GM15510 (cell line): Measurements from ENCODE around the gene IFIH1.

ENCODE experiments used
- POLR2A ChIP-seq: IDR thresholded peaks from 3 replicates; pipeline ENCODE4 v1.6.1; 2011; ENCODE audit warnings: borderline replicate concordance; ENCODE audit not compliant: insufficient read length; ENCODE audit errors: extremely low read depth

The IFIH1 gene

GRCh38 chr2:162320864-162321517 is 2.5 kb upstream of the IFIH1 start:
- no peak for TF ChIP-seq POLR2A

DNA sequence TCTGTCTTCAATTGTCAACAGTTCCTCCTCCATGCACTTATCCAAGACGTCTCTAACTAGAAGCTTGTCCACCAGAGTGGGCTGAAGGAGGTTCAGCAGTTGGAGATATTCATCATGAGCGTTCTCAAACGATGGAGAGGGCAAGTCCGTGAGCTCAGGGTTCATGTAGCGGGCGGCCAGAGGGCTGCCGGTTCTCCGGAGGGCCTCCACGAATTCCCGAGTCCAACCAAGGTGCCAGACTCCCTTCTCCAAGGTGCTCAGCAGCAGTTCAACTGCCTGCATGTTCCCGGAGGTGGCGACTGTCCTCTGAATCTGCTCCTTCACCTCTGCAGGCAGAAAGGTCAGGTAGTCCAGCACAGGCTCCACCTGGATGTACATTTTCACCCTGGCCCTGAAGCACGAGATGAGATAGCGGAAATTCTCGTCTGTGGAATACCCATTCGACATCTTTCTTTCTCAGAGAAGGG is 590 bp downstream of the IFIH1 start:
- TF ChIP-seq POLR2A: peak; percentile 16

- TF ChIP-seq POLR2A: no peak
Observed at GRCh38 chr2:162317058-162317742, 1.3 kb downstream of the IFIH1 start.

DNA sequence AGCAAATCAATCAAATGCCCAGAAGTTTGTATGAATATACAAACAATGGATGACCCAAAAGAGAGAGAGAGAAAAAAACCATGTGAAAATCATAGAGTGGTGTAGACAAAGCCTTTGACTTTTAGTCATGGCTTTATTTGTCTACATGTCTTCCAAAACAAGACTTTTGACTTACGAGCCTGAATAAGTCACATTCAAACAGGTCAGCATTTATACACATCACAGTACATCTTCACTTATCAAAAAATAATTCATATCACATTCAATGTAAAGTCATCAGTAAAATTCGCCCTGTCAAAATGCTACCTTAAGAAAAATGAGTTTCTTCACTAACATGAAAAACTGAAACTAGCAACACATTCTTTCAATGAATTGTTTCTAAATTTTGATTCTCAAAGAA is 1.9 kb downstream of the IFIH1 start:
- no peak for TF ChIP-seq POLR2A

DNA sequence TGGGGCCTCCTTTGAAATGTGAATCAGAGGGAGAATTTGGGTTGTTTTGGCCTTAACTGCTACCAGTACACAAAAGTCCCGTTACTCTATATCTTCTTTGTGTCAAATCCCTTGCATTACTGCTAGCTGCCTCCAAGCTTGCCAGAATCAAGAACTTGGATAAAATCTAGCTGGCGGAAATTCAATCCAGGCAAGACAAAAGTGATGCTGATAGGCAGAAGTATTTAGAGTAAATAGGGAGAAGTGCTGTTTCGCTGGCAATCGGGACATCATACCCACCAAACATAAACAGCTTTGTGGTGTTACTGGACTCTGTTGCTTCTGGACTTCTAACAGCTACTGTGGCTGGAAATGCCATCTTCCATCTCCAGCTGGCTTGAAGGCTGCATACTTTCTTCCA is 2.5 kb downstream of the IFIH1 start:
- no peak for TF ChIP-seq POLR2A

DNA sequence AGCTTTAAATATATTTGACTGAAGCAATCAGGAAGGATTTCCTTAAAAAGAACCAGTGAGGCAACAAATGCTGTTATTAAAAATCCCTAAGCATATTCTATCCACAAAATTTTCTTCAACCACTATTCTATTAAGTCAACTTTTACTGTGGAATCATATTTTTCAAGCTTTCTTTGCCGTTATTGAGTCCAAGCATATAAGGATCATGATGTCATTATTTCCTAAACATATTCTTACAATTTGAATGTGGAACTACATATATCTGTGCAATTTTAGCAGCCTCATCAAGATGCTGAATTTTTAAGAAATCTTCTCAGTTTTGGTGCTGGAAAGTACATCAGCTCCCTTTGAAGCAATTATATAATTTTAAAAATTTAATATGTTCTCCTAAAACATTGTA is 5.6 kb downstream of the IFIH1 start:
- no peak for TF ChIP-seq POLR2A

DNA sequence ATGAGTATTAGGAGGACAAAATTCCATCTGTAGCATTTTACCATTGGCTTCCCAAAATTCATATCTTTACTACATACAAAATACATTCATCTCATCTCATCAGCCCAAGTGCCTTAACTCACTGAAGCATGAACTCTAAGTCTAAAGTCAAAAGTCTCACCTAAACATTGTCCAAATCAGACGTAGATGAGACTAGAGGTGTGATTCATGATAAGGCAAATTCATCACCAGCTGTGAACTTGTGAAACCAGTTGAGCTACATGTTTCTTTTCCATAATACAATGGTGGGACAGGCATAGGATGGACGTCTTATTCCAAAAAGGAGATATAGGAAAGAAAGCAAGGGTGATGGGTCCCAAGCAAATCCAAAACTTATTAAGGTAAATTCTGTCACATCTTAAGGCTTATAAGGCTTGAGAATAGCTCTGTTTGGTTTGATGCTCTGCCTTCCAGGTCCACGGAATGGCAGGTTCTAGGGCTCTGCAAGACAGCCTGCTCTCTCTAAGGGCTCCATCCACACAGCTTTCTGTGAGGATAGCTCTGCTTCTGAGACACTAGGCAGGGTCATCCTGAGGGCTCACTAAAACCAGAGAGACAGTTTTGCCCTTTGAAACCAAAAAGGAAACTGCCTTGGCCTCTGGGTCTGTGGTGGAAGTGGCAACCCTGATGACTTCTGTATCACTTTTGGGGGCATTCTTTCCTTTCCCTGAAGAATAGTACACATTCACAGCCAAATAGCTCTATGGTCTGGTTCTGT is 9.6 kb downstream of the IFIH1 start:
- no peak for TF ChIP-seq POLR2A

GRCh38 chr2:162305901-162306300 is 12.6 kb downstream of the IFIH1 start:
- no peak for TF ChIP-seq POLR2A

DNA sequence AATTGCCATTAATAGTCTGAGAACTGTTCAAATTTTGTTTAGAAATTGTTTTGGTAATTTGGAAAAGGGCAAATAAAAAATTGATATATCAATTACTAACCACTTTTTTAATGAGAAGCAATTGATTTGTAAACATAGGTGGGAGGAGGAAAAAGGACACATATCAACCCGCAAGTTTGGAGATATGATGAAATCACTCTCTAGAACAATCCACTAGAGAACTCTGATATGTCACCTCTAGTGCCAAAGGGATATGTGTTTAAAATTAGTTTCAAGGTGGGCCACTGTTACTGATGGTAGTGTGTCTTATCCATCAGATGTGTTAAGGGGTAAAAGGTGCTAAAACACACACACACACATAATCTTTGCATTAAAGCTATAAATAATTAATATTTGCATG is 16.6 kb downstream of the IFIH1 start:
- no peak for TF ChIP-seq POLR2A

DNA sequence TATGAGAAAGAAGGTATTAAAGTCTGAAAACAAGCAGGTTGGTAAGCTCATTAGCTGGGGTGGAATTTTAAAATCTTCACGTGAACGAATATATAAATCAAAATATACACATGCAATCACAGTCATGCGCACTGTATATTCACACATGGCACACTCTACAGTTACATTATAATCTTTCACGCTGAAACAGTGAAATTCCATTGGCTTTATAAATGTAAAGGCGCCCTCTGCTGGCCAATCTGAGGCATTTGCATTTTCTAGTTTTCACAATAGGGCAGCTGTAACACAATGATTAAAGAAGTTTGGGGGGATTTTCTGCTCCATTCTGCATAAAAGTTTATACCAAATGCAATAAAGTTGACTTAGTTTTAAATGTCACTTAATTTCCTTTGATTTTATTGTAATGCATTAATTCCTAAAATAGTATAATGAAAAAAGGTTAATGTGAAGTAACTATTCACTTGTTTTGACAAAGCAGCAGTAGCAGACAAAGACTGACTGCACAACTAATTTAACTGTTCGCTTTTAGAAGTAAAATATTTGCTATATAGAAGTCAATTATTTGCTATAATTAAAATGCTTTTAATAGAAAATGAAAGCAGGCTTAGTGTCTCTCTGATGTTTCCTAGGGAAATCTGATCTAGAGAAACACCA is 17.2 kb downstream of the IFIH1 start:
- TF ChIP-seq POLR2A: no peak

DNA sequence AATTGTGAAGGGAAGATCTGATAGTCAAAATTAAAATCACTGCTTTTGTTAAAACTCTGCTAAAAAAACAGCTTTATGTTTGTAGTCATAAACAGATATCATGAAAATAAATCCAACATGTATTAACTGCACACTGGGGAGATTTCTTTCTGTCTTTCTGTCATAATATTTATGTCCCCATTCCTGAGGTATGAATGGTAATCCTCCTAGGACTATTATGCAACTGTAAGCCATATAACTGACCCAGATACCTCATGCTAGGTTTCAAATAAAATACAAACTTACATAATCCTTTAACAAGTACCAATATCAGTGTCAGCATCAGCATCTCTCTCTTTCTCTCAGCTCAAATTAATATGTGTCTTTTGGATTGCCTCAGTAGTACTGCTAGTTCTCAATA is 18.2 kb downstream of the IFIH1 start:
- TF ChIP-seq POLR2A: no peak

DNA sequence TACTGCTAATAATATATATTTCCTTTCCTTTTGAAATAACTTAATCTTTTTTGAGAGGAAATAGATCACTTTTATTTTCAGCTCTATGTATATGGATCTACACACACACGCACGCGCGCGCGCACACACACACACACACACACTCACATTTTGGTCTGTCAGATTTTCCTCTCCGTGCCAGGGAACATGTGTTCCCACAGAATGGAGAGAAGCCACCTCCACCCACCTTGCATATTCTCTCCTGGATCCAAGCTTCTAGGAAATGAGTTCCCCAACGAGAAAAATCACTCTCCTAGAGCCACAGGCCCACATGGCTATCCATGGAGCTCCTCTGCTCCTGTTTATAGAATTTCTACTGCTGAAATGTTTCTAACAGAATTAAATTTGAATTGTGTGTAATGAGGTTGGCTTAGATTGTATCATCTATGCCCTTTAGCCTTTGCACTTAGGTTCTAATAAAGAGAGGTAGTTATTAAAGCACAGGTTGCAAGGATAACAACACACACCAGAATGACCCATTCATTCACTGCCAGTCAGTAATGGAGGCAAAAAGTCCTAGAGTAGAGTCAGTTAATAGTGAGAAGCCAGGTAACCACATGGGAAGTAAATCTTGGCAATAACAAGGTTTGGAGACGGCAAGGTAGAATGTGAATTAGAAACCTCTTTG is 19.7 kb downstream of the IFIH1 start:
- no peak for TF ChIP-seq POLR2A

GRCh38 chr2:162297925-162298552 is 20.4 kb downstream of the IFIH1 start:
- no peak for TF ChIP-seq POLR2A

DNA sequence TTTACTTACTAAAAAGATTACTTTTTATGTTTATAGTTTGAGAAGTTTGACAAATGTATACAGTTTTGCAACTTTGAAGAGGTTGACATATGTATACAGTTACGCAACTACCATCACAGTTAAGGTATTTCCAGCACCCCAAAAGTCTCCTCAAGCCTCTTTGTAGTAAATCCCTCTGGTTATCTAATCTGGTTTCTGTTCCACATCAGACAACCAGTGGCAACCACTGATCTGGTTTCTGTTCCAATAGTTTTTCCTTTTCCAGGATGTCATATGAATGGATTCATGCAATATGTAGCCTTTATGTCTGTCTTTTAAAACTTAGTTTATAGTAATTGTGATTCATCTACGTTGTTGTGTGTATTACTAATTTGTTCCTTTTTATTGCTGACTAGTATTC is 23.5 kb downstream of the IFIH1 start:
- no peak for TF ChIP-seq POLR2A

DNA sequence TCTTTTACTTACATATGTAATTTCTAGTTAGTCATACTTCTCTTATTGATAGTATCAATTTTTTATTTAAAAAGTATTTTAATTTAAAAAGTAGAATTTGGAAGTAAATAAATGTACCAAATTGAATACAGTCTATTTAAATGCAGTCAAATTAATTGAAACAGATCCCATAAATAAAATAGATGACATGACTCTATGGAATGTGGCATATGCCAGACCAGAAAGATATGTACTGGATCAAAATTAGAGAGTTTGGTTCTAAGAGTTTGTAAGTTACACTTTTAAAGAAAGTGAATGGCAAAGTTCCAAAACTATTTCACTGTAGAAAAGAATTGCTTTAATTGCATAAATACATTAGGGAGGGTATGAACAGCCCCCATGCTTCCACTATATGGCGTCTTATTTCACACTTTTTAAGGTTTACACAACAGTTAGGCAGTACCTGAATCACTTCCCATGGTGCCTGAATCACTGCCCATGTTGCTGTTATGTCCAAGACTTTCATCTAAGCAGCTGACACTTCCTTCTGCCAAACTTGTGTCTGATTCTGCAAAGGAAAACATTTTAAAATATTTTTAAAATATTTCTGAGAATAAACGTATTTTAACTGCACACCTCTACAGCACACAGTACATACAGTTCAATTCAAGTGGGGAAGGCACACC is 25.2 kb downstream of the IFIH1 start:
- no peak for TF ChIP-seq POLR2A

DNA sequence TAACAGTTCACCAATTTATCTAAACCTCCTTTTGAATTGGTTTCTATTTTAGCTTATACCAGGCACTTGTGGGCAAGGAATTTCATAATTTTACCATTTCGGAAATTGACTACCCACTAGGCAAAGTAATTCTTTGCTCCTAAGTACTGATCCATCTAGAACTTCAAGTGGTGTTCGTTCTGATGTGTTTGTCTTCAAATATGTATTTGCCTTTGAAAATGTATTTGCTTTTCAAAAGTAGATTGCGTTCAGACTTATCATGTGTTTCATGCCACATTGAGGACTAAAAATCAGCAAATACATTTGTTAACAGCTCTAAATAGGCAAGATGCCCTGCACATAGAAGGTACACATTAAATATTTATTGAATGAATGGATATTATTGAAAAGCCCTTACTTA is 26.7 kb downstream of the IFIH1 start:
- no peak for TF ChIP-seq POLR2A
